Parathyroid adenoma (tissue), 2 donors: ENCODE measurements around the gene CAV1.

Experiments
- H2AFZ ChIP-seq: fragments of 300-600 bp; sonication (generic); one replicate; pipeline ENCODE4 v1.7.0; 2017; ENCODE audit warnings: antibody characterized with exemption, mild to moderate bottlenecking
- H3K27ac ChIP-seq: fragments of 300-600 bp; sonication (generic); one replicate; pipeline ENCODE4 v1.7.0; 2017
- H3K27me3 ChIP-seq: fragments of 300-600 bp; sonication (generic); one replicate; pipeline ENCODE4 v1.7.0; 2017; ENCODE audit warnings: low read length; ENCODE audit not compliant: control insufficient read depth, insufficient read depth
- H3K36me3 ChIP-seq: fragments of 300-600 bp; sonication (generic); one replicate; pipeline ENCODE4 v1.7.0; 2017; ENCODE audit warnings: low read length; ENCODE audit not compliant: control insufficient read depth, insufficient read depth
- H3K4me1 ChIP-seq: fragments of 300-600 bp; sonication (generic); one replicate; pipeline ENCODE4 v1.7.0; 2017; ENCODE audit warnings: control low read depth
- H3K4me2 ChIP-seq: fragments of 300-600 bp; sonication (generic); one replicate; pipeline ENCODE4 v1.7.0; 2017; ENCODE audit warnings: low read length
- H3K4me3 ChIP-seq: fragments of 300-600 bp; sonication (generic); one replicate; pipeline ENCODE4 v1.7.0; 2017; ENCODE audit warnings: low read depth, low read length
- H3K79me2 ChIP-seq: fragments of 300-600 bp; sonication (generic); one replicate; pipeline ENCODE4 v1.7.0; 2017; ENCODE audit warnings: control low read depth
- H3K9ac ChIP-seq: fragments of 300-600 bp; sonication (generic); one replicate; pipeline ENCODE4 v1.7.0; 2017; ENCODE audit warnings: mild to moderate bottlenecking
- H3K9me3 ChIP-seq: fragments of 300-600 bp; sonication (generic); one replicate; pipeline ENCODE4 v1.7.0; 2017; ENCODE audit warnings: low read length; ENCODE audit not compliant: control insufficient read depth
- TF ChIP-seq, protein P1 (sequence below): fragments of 300-600 bp; sonication (generic); IDR thresholded peaks from one replicate; pipeline ENCODE4 v1.7.0; 2017; ENCODE audit warnings: antibody characterized with exemption, mild to moderate bottlenecking
- donor health status: primary hyperparathyroidism.

The CAV1 gene

DNA sequence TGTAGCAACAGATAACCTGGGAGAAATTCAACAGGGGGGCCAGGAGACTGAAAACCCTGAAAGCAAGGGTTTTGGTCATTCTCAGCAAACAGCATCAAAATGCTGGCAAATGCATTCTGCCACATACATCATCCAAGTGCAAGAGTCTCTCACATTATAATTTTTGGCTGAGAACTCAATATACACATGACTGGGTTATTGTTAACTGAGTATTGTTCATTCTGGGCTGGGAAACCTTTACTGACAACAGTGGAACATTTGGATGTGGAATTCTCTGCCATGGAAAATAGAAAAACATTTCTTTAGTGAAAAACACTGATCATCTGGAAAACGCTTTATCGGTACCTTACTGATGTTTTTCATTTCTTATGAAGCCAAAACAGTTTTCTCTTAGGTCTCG is 74.0 kb downstream of the CAV1 start:
- TF ChIP-seq, protein P1, sequence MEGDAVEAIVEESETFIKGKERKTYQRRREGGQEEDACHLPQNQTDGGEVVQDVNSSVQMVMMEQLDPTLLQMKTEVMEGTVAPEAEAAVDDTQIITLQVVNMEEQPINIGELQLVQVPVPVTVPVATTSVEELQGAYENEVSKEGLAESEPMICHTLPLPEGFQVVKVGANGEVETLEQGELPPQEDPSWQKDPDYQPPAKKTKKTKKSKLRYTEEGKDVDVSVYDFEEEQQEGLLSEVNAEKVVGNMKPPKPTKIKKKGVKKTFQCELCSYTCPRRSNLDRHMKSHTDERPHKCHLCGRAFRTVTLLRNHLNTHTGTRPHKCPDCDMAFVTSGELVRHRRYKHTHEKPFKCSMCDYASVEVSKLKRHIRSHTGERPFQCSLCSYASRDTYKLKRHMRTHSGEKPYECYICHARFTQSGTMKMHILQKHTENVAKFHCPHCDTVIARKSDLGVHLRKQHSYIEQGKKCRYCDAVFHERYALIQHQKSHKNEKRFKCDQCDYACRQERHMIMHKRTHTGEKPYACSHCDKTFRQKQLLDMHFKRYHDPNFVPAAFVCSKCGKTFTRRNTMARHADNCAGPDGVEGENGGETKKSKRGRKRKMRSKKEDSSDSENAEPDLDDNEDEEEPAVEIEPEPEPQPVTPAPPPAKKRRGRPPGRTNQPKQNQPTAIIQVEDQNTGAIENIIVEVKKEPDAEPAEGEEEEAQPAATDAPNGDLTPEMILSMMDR = no peak
- no peak overlapping the region for H2AFZ ChIP-seq
- no peak overlapping the region for H3K4me2 ChIP-seq
- H3K27me3 ChIP-seq = no peaks in the 10 kb centered on the region
- H3K4me1 ChIP-seq = no peaks in the 10 kb centered on the region
- no peak overlapping the region for H3K9ac ChIP-seq
- H3K79me2 ChIP-seq = no peaks in the 10 kb centered on the region
- no peak overlapping the region for H3K4me3 ChIP-seq
- H3K36me3 ChIP-seq = no peaks in the 10 kb centered on the region
- no peak overlapping the region for H3K27ac ChIP-seq
- no peaks in the 10 kb centered on the region for H3K9me3 ChIP-seq

DNA sequence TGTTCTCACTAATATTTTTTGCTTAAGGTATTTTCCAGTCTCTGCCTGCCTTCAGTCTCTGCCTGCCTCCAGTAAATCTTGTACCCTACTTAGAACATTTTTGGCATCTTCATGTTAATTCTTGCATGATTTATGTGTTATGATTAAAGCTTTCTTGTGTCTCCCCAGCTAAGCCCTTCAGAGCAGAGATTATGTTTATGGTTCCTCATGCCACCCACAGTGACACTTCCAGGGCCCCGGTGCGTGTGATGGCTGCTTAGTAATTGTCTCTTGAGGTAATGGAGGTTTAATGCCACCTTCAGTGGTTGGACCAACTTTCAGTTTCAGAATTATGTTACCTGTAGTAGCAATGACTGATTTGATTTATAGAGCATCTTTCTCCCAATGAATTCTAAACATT is 76.6 kb downstream of the CAV1 start:
- Histone ChIP-seq H3K36me3 (no peaks in the 10 kb centered on the region), H3K27ac (no peak overlapping the region), H3K4me3 (no peak overlapping the region), H3K4me1 (no peaks in the 10 kb centered on the region), H3K9ac (no peak overlapping the region), H3K27me3 (no peaks in the 10 kb centered on the region), H3K9me3 (no peaks in the 10 kb centered on the region), H2AFZ (no peak overlapping the region), H3K79me2 (no peaks in the 10 kb centered on the region), H3K4me2 (no peak overlapping the region)
- TF ChIP-seq, protein P1 = no peak

DNA sequence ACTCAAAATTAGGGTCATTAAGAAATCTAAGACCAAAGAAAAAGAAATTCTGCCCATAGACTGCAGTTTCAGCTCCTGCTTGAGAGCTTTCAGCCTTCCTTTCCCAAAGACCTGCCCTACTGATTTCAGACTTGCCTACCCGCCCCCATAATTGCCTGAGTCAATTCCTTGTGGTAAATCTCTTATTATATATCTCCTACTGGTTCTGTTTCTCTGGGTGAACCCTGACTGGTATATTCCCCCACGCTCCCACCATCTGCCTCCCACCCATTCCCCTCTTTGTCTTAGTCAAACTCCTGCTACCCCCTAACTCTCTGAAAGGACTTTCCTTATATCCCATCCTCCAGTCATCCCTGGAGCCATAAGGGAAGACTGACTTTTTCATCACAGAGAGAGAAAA is 82.5 kb downstream of the CAV1 start:
- Histone ChIP-seq H2AFZ (no peak overlapping the region), H3K36me3 (no peaks in the 10 kb centered on the region), H3K27ac (no peak overlapping the region), H3K4me1 (no peaks in the 10 kb centered on the region), H3K4me3 (no peak overlapping the region), H3K9me3 (no peaks in the 10 kb centered on the region), H3K79me2 (no peaks in the 10 kb centered on the region), H3K9ac (no peak overlapping the region), H3K27me3 (no peaks in the 10 kb centered on the region), H3K4me2 (no peak overlapping the region)
- TF ChIP-seq, protein P1 = no peak

DNA sequence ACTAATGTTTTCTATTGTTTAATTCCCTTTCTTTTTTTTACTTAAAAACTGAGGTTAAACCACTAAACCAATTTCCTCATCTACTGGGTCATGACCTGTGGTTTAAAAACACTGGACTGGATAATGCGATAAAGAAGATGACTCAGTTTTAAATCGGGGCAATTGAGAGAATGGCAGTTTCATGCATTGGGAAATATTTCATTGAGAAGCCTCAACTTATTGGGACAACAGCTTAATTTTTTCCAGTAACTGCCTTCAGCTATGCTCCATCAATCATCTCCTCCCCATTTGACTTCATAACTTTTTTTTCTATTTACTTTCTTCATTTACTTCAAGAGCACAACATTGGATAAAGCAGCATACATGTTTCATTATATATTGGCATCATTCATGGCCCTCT is 85.4 kb downstream of the CAV1 start:
- no peak overlapping the region for H3K4me2 ChIP-seq
- H3K4me3 ChIP-seq = no peak overlapping the region
- H3K9me3 ChIP-seq = no peaks in the 10 kb centered on the region
- no peak overlapping the region for H3K27ac ChIP-seq
- H3K79me2 ChIP-seq = no peaks in the 10 kb centered on the region
- H2AFZ ChIP-seq = no peak overlapping the region
- no peaks in the 10 kb centered on the region for H3K36me3 ChIP-seq
- H3K27me3 ChIP-seq = no peaks in the 10 kb centered on the region
- H3K4me1 ChIP-seq = no peaks in the 10 kb centered on the region
- TF ChIP-seq, protein P1 = no peak
- no peak overlapping the region for H3K9ac ChIP-seq

DNA sequence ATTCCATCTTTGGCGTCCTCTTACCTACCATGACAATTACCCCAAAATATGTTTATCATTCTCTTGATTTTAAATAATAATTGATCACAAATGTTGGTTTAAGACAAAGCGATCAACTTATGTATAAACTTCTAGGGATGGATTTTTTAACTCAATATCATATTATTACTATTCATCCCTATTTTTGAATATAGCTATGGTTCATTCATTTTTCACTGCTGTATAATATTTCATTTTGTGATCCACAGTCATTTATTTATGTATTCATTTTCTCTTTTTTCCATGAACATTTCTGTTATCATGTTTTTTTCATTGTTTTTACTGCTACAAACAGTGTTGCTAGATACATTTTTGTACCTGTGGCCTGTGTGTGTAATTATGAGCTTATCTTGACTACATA is 85.9 kb downstream of the CAV1 start:
- no peaks in the 10 kb centered on the region for H3K27me3 ChIP-seq

More for the DNA sequence above, 85.9 kb downstream of the CAV1 start:
- no peak overlapping the region for H3K27ac ChIP-seq
- no peaks in the 10 kb centered on the region for H3K36me3 ChIP-seq
- TF ChIP-seq, protein P1 = no peak
- H2AFZ ChIP-seq = no peak overlapping the region
- H3K79me2 ChIP-seq = no peaks in the 10 kb centered on the region
- H3K4me1 ChIP-seq = no peaks in the 10 kb centered on the region
- H3K4me2 ChIP-seq = no peak overlapping the region
- no peak overlapping the region for H3K4me3 ChIP-seq
- no peak overlapping the region for H3K9ac ChIP-seq
- no peaks in the 10 kb centered on the region for H3K9me3 ChIP-seq
